ENCODE data around the gene SMIM10. TPM values are rescaled to one million over a fixed set of nuclear protein-coding genes. Genes with fewer than 3 reads are reported as not detected.

SMIM10 gene
- total RNA-seq, 1 experiment from 2014 or later: not detected

GRCh38 chrX:135000516-135000915, 9.7 kb downstream of the SMIM10 start:
- H3K4me1 ChIP-seq (ENCODE audit: insufficient read depth, low read length, poor library complexity, severe bottlenecking): no peaks in the 10 kb centered on the region
- TF ChIP-seq, protein P1, sequence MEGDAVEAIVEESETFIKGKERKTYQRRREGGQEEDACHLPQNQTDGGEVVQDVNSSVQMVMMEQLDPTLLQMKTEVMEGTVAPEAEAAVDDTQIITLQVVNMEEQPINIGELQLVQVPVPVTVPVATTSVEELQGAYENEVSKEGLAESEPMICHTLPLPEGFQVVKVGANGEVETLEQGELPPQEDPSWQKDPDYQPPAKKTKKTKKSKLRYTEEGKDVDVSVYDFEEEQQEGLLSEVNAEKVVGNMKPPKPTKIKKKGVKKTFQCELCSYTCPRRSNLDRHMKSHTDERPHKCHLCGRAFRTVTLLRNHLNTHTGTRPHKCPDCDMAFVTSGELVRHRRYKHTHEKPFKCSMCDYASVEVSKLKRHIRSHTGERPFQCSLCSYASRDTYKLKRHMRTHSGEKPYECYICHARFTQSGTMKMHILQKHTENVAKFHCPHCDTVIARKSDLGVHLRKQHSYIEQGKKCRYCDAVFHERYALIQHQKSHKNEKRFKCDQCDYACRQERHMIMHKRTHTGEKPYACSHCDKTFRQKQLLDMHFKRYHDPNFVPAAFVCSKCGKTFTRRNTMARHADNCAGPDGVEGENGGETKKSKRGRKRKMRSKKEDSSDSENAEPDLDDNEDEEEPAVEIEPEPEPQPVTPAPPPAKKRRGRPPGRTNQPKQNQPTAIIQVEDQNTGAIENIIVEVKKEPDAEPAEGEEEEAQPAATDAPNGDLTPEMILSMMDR (conservative IDR thresholded peaks at IDR 0.05; ENCODE audit: low read depth, low read length): no peak
- no peak for TF ChIP-seq EZH2 (IDR thresholded peaks at IDR 0.05; ENCODE audit: borderline replicate concordance, low read depth, low read length, poor library complexity, severe bottlenecking)
- intact Hi-C loops (cut with micrococcal nuclease; ENCODE audit: unreplicated experiment): no loop called here
- H3K36me3 ChIP-seq (ENCODE audit: insufficient read depth, low read length, poor library complexity, severe bottlenecking): no peaks in the 10 kb centered on the region
- no peak overlapping the region for H3K27ac ChIP-seq (ENCODE audit: low read depth, low read length, poor library complexity, severe bottlenecking)
- no peak overlapping the region for H3K4me3 ChIP-seq (ENCODE audit: low read depth, low read length, poor library complexity, severe bottlenecking)
- no peak for DNase-seq (ENCODE audit: low spot score)
- no peaks in the 10 kb centered on the region for H3K9me3 ChIP-seq (ENCODE audit: low read depth, low read length, poor library complexity, severe bottlenecking)
- BruUV-seq (replicated peaks): no TSS peak
- CTCF ChIA-PET: no interaction called here
- H3K27me3 ChIP-seq (replicated peaks; ENCODE audit: insufficient read depth, low read depth, low read length, poor library complexity): no peaks in the 10 kb centered on the region
- POLR2A ChIA-PET (ENCODE audit: low non-redundant PET): no interaction called here

DNA sequence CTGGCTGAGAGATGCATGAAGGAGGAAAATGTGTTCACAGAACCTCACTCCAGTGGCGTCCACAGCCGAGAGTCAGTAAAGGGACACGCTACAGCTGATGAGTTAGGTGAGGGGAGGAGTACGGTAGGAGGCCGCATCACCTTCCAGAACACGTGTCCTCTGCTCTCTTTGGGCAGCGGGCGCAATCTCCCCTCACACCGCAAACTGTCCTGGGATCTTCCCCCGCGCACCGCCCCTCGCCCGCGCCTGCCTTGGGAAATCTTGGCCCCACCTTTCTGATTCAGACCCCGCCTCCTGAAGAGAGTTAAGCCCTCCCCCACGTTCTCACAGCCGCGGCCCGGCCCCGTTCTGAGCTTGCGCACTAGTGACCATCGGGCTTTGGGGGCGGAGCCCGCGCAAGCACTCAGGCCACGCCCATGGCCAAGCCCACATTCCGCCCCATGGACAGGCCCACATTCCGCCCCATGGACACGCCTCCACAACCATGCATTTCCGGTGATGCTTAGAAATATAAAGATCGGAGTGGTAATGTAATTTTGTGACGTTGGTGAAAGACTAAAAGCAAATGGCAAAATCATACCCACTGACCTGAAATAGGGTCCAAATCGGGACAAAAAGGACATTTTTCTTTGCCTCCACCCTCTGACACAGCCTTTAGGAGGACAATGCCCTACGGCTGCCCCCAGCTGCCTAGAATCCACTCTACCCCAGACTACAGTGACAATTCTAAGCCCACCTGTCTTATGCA, 13.3 kb downstream of the SMIM10 start:
- no peaks in the 10 kb centered on the region for H3K4me1 ChIP-seq (ENCODE audit: insufficient read depth, low read length, poor library complexity, severe bottlenecking)
- no peaks in the 10 kb centered on the region for H3K36me3 ChIP-seq (ENCODE audit: insufficient read depth, low read length, poor library complexity, severe bottlenecking)
- peak; percentile 90 for DNase-seq (ENCODE audit: low spot score)
- no peaks in the 10 kb centered on the region for H3K9me3 ChIP-seq (ENCODE audit: low read depth, low read length, poor library complexity, severe bottlenecking)
- no peak overlapping the region for H3K27ac ChIP-seq (ENCODE audit: low read depth, low read length, poor library complexity, severe bottlenecking)
- TF ChIP-seq, protein P1 (conservative IDR thresholded peaks at IDR 0.05; ENCODE audit: low read depth, low read length): no peak
- H3K27me3 ChIP-seq (replicated peaks; ENCODE audit: insufficient read depth, low read depth, low read length, poor library complexity): no peaks in the 10 kb centered on the region
- POLR2A ChIA-PET (ENCODE audit: low non-redundant PET): interaction anchor here (0.6 kb wide), 1 partner anchor 1157 kb away, joined by 3 read pairs; no protein-coding TSS in a partner anchor
- H3K4me3 ChIP-seq (ENCODE audit: low read depth, low read length, poor library complexity, severe bottlenecking): peak overlapping the region; percentile 31
- CTCF ChIA-PET: no interaction called here
- BruUV-seq (replicated peaks): no TSS peak
- intact Hi-C loops (cut with micrococcal nuclease; ENCODE audit: unreplicated experiment): no loop called here

- H3K27ac ChIP-seq (ENCODE audit: low read depth, low read length, poor library complexity, severe bottlenecking): no peak overlapping the region
- ChIA-PET POLR2A (ENCODE audit: low non-redundant PET) (no interaction called here), CTCF (no interaction called here)
- no peaks in the 10 kb centered on the region for H3K9me3 ChIP-seq (ENCODE audit: low read depth, low read length, poor library complexity, severe bottlenecking)
- BruUV-seq (replicated peaks): no TSS peak
- H3K27me3 ChIP-seq (replicated peaks; ENCODE audit: insufficient read depth, low read depth, low read length, poor library complexity): no peaks in the 10 kb centered on the region
- intact Hi-C loops (cut with micrococcal nuclease; ENCODE audit: unreplicated experiment): no loop called here
- no peak for DNase-seq (ENCODE audit: low spot score)
- TF ChIP-seq EZH2 (IDR thresholded peaks at IDR 0.05; ENCODE audit: borderline replicate concordance, low read depth, low read length, poor library complexity, severe bottlenecking): no peak
- TF ChIP-seq, protein P1 (conservative IDR thresholded peaks at IDR 0.05; ENCODE audit: low read depth, low read length): no peak
- no peaks in the 10 kb centered on the region for H3K4me1 ChIP-seq (ENCODE audit: insufficient read depth, low read length, poor library complexity, severe bottlenecking)
- H3K4me3 ChIP-seq (ENCODE audit: low read depth, low read length, poor library complexity, severe bottlenecking): no peak overlapping the region
- H3K36me3 ChIP-seq (ENCODE audit: insufficient read depth, low read length, poor library complexity, severe bottlenecking): no peaks in the 10 kb centered on the region
Measured at GRCh38 chrX:135006187-135006586, 15.4 kb downstream of the SMIM10 start.

Data from A673 (cell line).